HG03520 (cell line): Measurements from ENCODE around the gene TXN2.
A peak's percentile ranks its signal among the peaks of the same experiment; 100 is the strongest.
"Not testable (repeated sequence)": the region's sequence is repeated elsewhere in the genome, so short reads cannot be mapped to it uniquely, and the experiment has no call there.

Experiments used
- ATAC-seq: cut with Tn5 transposase; IDR thresholded peaks from one replicate; pipeline ENCODE4 v1.9.1; 2021; ENCODE audit warnings: mild to moderate bottlenecking, moderate library complexity; ENCODE audit not compliant: unreplicated experiment

Gene TXN2

DNA sequence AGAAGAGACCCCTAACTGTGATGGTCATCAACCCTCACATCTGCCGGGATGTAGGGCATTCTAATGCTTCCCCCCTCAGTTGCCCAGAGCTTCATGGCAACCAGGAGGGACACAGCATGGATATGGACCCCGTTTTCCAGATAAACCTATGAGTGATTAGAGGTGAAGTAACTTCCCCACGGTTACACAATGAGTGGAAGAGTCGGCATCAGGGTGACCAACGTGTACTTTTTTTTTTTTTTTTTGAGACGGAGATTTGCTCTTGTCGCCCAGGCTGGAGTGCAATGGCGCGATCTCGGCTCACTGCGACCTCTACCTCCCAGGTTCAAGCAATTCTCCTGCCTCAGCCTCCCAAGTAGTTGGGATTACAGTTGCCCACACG lies 25.0 kb downstream of the TXN2 start:
- no peak for ATAC-seq

DNA sequence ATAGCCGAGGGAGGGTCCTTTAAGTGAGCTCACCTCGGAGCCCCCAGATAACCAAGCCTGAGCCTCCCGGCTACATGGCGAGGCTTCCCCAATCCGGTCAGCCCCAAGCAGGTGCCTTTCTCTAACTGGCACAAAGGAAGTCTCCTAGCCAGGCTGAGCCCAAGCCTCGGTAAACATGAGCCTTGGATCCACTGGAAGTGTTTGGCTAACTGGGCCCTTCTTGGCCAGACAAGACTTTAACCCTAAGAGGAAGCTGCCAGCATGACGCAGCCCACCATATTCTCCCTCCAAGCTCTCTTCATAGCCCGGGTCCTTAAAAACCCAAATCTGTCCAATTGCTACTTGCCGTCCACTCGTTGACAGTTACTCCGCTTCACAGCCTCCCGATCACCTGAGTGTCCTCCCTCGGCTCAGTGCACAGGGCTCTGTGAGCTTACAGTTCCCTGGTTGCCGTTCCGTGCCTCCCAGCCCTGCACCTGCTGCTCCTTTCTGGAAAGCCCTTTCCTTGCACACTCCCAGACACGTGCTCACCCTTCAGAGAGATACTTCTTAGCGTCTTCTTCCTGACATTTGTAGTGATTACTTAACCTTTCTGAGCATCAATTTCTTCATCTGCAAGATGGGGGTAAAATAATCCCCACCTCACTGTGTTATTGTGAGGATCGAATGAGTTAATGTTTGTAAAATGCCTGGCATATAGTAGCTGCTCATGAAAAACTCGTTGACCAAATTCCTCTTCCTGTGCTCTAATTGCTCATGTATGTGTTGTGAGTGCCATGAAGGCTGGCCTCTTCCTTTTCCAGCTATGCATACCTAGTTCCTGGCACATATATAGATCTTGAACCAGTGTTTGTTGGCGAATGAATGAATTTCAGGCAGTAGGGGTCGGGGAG lies 25.6 kb downstream of the TXN2 start:
- ATAC-seq = no peak

GRCh38 chr22:36454916-36455570 lies 26.4 kb downstream of the TXN2 start:
- ATAC-seq = peak; percentile 51

GRCh38 chr22:36453855-36454378 lies 27.5 kb downstream of the TXN2 start:
- ATAC-seq = no peak

DNA sequence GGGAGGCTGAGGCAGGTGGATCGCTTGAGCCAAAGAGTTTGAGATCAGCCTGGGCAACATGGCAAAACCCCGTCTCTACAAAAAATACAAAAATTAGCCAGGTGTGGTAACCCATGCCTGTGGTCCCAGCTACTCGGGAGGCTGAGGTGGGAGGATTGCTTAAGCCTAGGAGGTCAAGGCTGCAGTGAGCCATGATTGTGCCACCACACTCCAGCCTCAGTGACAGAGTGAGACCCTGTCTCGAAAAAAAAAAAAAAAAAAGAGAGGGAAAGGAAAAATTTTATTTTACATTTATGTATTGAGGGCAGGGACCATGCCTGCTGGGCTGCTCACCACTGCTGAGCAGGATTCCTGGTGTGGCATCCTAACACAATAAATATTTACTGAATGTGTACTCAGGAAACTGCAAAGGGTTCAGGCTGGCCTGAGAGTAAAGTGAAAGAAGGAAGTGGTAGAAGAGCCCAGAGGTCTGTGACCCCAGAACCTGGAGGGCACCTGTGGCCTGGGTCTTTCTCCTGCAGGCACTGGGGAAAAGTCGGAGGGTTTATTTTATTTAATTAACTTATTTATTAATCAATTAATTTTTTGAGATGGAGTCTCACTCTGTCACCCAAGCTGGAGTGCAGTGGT lies 28.3 kb downstream of the TXN2 start:
- not testable (repeated sequence) for ATAC-seq

- ATAC-seq = no peak
Measured at GRCh38 chr22:36452250-36452977, 29.0 kb downstream of the TXN2 start.

- ATAC-seq = not testable (repeated sequence)
Measured at GRCh38 chr22:36450923-36451322, 30.5 kb downstream of the TXN2 start.

DNA sequence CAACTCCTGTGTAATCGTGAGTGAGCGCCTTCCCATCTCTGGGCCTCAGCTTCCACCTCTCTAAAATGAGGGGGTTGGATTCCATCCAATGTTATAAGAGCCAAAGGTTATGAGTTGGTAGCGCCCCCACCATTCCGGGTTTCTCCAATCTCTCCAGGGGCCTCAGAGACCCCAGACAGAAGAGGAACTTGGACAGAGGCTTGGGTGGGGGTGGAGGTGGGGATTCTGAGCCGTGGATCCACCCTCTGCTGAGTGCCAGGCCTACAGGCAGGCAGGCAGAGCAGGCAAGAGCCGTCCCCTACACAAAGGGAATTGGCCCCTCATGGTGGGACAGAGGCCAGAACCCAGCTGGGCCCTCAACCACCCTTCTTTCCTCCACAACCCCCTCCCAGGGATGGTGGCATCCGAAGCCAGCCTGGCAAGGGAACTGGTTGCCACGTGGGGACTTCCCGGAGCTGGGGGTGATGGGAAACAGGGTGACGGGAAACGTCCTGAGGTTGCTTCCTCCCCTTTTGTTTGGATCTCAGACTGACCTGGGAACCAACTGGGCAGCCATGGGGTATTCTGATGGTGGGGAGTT lies 31.8 kb downstream of the TXN2 start:
- no peak for ATAC-seq

- ATAC-seq = no peak
Measured at GRCh38 chr22:36447632-36448031, 33.8 kb downstream of the TXN2 start.

DNA sequence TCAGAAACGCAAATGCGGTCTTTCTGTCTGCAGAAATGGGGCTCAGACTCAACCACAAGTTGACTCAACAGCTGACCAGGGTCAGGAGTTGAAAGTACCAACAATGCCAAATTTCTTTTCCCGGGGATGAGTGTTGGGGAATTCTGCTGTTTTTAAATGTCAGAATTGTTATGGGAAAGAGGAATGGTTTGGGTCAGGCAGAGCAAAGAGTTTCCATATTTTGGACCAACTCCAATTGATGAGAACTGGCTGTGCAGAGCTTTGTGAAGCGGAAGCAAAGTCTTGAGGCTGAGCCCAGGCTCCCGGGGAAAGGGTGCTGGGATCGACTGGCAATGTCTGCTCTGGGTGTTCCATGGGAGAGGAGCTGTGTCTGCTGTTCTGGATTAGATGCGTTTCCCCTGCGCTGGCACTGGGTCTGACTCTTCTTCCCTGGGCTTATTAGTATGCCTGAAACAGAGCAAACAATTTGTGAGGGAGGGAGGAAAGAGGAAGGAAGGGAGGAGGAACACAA lies 36.2 kb downstream of the TXN2 start:
- ATAC-seq = no peak

DNA sequence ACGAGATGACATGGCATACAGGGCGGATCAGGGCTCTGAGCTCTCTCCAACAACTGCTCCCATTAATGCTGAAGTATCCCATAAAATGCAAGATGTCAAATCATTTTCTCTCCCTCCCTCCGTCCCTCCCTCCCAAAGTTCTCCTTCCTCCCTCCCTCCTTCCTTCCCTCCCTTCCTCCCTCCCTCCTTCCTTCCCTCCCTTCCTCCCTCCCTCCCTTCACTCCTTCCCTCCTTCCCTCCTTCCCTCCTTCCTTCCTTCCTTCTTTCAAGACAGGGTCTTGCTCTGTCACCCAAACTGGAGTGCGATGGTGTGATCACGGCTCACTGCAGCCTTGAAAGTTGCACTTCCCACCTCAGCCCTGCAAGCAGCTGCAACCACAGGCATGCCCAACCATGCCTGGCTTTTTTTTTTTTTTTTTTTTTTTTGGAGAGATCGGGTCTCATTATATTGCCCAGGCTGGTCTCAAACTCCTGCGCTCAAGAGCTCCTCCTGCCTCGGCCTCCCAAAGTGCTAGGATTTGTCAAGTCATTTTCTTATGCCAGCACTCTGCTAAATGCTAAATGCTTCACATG lies 38.2 kb downstream of the TXN2 start:
- no peak for ATAC-seq

DNA sequence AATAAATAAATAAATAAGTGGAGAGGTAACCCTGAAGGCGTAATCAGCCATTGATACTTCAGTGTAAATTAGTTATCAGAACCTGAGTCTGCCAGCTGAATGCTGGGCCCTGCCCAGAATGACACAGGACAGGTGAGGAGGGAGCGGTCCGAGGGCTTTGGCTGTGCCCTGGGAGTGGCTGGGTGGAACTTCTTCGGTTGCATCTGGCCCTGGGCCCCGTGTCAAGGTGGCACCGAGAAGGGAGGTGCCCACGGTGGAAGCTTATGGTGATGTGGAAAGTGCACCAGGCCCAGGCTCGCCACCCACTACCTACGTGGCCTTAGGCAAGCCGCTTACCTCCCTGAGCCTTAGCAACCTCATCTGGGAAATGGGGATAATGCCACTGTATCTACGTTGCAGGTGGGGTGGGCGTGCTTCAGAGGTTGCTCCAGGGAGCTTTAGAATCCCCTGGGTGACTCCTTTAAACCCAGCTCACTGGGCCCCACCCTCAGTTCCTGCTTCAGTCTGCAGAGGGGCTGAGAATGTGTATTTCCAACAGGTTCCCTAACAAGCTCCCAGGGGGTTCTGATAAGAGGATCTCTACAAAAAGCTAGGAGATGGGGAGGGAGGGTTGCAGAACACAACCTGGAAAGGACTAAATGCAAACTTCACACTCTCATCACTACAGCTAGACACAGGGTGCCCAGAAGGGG lies 38.8 kb downstream of the TXN2 start:
- ATAC-seq = no peak

DNA sequence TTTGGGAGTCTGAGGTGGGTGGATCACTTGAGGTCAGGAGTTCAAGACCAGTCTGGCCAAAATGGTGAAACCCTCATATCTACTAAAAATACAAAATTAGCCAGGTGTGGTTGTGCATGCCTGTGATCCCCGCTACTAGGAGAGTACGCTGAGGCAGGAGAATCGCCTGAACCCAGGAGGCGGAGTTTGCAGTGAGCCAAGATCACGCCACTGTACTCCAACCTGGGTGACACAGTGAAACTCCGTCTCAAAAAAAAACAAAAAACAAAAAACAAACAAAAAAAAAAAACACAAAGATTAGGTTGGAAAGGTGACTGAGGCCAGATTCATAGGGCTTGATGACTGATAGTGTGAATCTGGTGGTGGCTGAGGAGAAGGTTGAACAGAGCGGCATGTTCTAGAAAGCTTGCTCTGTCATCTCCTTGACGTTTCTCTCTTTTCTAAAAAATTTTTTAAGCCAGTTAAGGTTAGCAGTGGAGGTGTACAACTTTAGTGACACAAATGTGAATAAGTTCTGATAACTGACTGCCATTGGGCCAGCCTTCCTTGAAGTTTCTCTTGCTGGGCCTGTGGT lies 40.9 kb downstream of the TXN2 start:
- no peak for ATAC-seq

DNA sequence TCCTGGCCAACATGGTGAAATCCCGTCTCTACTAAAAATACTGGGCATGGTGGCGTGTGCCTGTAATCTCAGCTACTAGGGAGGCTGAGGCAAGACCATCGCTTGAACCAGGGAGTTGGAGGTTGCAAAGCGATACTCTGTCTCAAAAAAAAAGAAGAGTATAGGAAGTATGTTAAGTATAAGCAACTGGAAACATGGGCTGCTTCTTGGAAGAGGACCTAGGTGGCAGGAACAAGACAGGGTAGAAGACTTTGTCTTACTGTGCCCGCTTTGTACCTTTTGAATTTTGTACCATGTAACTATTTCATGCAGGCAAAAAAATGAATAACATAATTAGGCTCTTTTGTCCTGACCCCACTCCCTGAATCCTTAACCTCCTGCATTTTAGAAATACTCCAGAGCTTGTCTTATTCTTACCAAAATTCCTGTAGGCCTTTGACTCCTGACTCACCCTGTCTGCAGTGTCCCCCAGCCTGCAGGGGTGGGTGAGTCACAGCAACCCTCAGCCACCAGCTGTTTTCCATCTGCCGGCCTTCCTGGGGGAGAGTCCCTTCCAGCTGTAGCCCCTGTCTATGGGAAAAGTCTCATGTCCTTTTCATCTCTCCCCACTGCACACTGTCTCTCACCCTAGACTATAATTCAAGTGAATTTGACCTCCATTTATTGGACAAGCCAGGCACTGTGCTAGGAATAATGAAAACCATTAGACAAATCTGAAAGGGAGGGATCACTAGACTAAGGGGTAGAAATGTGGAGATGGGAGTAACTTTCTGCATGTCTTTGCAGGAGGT lies 41.8 kb downstream of the TXN2 start:
- no peak for ATAC-seq

GRCh38 chr22:36435516-36436415 lies 45.7 kb downstream of the TXN2 start:
- no peak for ATAC-seq

GRCh38 chr22:36433318-36434231 lies 47.9 kb downstream of the TXN2 start:
- ATAC-seq = no peak
